ENCODE data around the gene GABARAP. TPM values are rescaled to one million over a fixed set of nuclear protein-coding genes. Genes with fewer than 3 reads are reported as not detected.

GABARAP gene
- total and polyA plus RNA-seq, 10 of the 15 experiments (the other 5 are each of a cell fraction or from before 2014, with no cell fraction given): 134 to 613 (median 285) TPM

- TF ChIP-seq NFIC (IDR thresholded peaks at IDR 0.05; ENCODE audit: low read depth, low read length) (no peak), CBX3 (IDR thresholded peaks at IDR 0.05; ENCODE audit: borderline replicate concordance, low read depth) (no peak), PAX5 (IDR thresholded peaks at IDR 0.05; ENCODE audit: borderline replicate concordance, low read depth, low read length) (no peak), RCOR1 (conservative IDR thresholded peaks at IDR 0.05; ENCODE audit: low read depth, low read length) (no peak), BACH1 (IDR thresholded peaks at IDR 0.05; ENCODE audit: borderline replicate concordance) (no peak), TARDBP (IDR thresholded peaks at IDR 0.05; ENCODE audit: borderline replicate concordance) (peak; percentile 92; the same call in 1 of the 2 replicates), CREB1 (IDR thresholded peaks at IDR 0.05; ENCODE audit: low read depth) (peak; percentile 81), SKIL (IDR thresholded peaks at IDR 0.05; ENCODE audit: low read depth, poor library complexity, severe bottlenecking) (no peak), KAT2A (conservative IDR thresholded peaks at IDR 0.05; ENCODE audit: control insufficient read depth, low read depth, low read length) (no peak), CREM (IDR thresholded peaks at IDR 0.05; ENCODE audit: low read depth) (peak; percentile 92), CHD2 (IDR thresholded peaks at IDR 0.05; ENCODE audit: borderline replicate concordance, low read depth, low read length) (0 out of 2 replicates have a peak, but pooled peaks have one; percentile 15), REST (IDR thresholded peaks at IDR 0.05; ENCODE audit: low read depth, low read length) (peak; percentile 79; the same call in 1 of the 2 replicates)
These were observed 50.5 kb downstream of the GABARAP start (continued) for GRCh38 chr17:7191571-7192270.

Data from GM12878 (cell line).